Heart right ventricle (tissue), 16 donors: Measurements from ENCODE around the gene ENOX1. TPM values are rescaled to one million over a fixed set of nuclear protein-coding genes. Genes with fewer than 3 reads are reported as not detected.

Experiments
- ATAC-seq, 8 donors: fragments of 200-7000 bp; cut with Tn5 transposase; one replicate each; pipeline ENCODE4 v1.9.1; 2020; ENCODE audit warnings: mild to moderate bottlenecking in 8 of 8, moderate library complexity in 8 of 8, moderate number of reproducible peaks in 1 of 8
- DNase-seq, 2 donors: peaks; one replicate each; pipeline ENCODE4 v3.0.0-alpha.2; 2020
- H3K27ac ChIP-seq, 10 donors: fragments of 200-600 bp; sonication (generic) in 2 of 10; one replicate each; pipeline versions ENCODE4 v1.5.0 to v1.8.0; 2020 to 2022; ENCODE audit warnings: mild to moderate bottlenecking in 3 of 10
- H3K27me3 ChIP-seq, 7 donors: fragments of 200-600 bp; one replicate each; pipeline ENCODE4 v1.8.0; 2021 to 2022; ENCODE audit warnings: mild to moderate bottlenecking in 2 of 7
- H3K36me3 ChIP-seq, 9 donors: fragments of 200-600 bp; sonication (generic) in 1 of 9; one replicate each; pipeline versions ENCODE4 v1.5.0 to v1.8.0; 2020 to 2022; ENCODE audit warnings: mild to moderate bottlenecking in 2 of 9
- H3K4me1 ChIP-seq, 9 donors: fragments of 200-600 bp; sonication (generic) in 1 of 9; one replicate each; pipeline versions ENCODE4 v1.5.0 to v1.8.0; 2020 to 2022; ENCODE audit warnings: mild to moderate bottlenecking in 4 of 9
- H3K4me3 ChIP-seq, 10 donors: fragments of 200-600 bp; sonication (generic) in 2 of 10; one replicate each; pipeline versions ENCODE4 v1.5.0 to v1.8.0; 2020 to 2022; ENCODE audit warnings: mild to moderate bottlenecking in 7 of 10, moderate library complexity in 2 of 10
- H3K9me3 ChIP-seq, 11 donors: fragments of 200-600 bp in 10 of 11; sonication (generic) in 2 of 11; one replicate each; pipeline versions ENCODE4 v1.5.0 to v1.8.0; 2013 to 2022; ENCODE audit warnings: mild to moderate bottlenecking in 2 of 11, control low read depth in 1 of 11, moderate library complexity in 1 of 11
- CTCF ChIP-seq, 9 donors: fragments of 200-600 bp; sonication (generic) in 2 of 9; IDR thresholded peaks; one replicate each; pipeline versions ENCODE4 v1.5.0 to v1.8.0; 2021 to 2022; ENCODE audit warnings: antibody characterized with exemption in 9 of 9, mild to moderate bottlenecking in 5 of 9, moderate library complexity in 1 of 9
- WGBS, 2 donors: extraction: QIAGEN DNeasy Blood & Tissue Kit; methylation state at CpG; one replicate each; pipeline ENCODE4 v1.1.7; 2013; ENCODE audit warnings: inconsistent platforms in 1 of 2; 5-methylcytosine and 5-hydroxymethylcytosine counted together
- intact Hi-C, 10 donors: fragments of 100-400 bp; cut with DNase I; formaldehyde crosslinking; loops; one replicate each; pipeline versions ENCODE4 v1.11.1 to v1.14.2; 2022
- polyA plus RNA-seq, 2 donors: library from polyadenylated mRNA; stranded (reverse); fragments of 200-250 nt; gene quantifications; one replicate each; pipeline ENCODE4 v1.2.3, GENCODE V29; 2013
- total RNA-seq, 10 donors: library from RNA; stranded (reverse); fragmentation: NEBNext Ultra II Directional in 3 of 10; extraction: Animal tissue kit (Norgen Biotek cat#: 25700) in 3 of 10; gene quantifications; one replicate each; pipeline versions ENCODE4 v1.2.1 to v1.2.4, GENCODE V29; 2021 to 2023
- donor health status: Arrhythmogenic right ventricular cardiomyopathy.
- donor health status: ischemic (EF 13 %, LVEDD 7.1; RV severe dilation, severe dysfunction).
- donor health status: healthy with polysubstance abuse.
- donor health status: DM: no; HTN: yes; CAD: no.
- donor health status: DM: no; HTN: no; CAD: no.
- donor health status: ischemic (EF 25% LVEDD 6.9; RV normal size, moderate dysfunction).
- donor health status: ischemic (EF 25% LVEDD 5.7; RV mildly dilated, moderate dysfunction).
- donor health status: healthy.
- donor health status: DM: yes; HTN: yes; CAD: no.
- donor health status: Ischemic cardiomyopathy.
- donor health status: ischemic (EF 35%, LVEDD 5.7; RV mildly dilated, moderate dysfunction).
- donor health status: nonischemic (EF 11% LVEDD 7.7; RV severe dilation, severe dysfunction).
- donor health status: DM: yes; HTN: yes; CAD: no.
- donor health status: PGD.
- donor health status: ischemic (EF 29% LVEDD 5.4; RV normal size, mild dysfunction).
- donor health status: nonischemic (EF 23%, LVEDD 6.1; RV moderate dilation, normal function).

The ENOX1 gene
- total and polyA plus RNA-seq, 12 donors = 2.0 to 10.4 (median 7.1) TPM

GRCh38 chr13:43596924-43597598, 189.7 kb downstream of the ENOX1 start:
- Histone ChIP-seq H3K4me1 (no peaks in the 10 kb centered on the region), H3K36me3 (no peaks in the 10 kb centered on the region), H3K9me3 (peaks cover 0 to 9% (median 0%) of the 10 kb centered on the region in 11 donors), H3K27me3 (no peaks in the 10 kb centered on the region), H3K27ac (no peak overlapping the region), H3K4me3 (no peak overlapping the region)
- WGBS, 2 donors = 84 to 91% methylated on average over 7 of the region's 7 CpGs
- DNase-seq (no peak), ATAC-seq (no peak)
- TF ChIP-seq CTCF (IDR thresholded peaks at IDR 0.05) = no peak
- intact Hi-C loops = no loop called here

GRCh38 chr13:43596006-43596405, 190.8 kb downstream of the ENOX1 start:
- intact Hi-C loops = no loop called here
- no peak for ATAC-seq
- 87 to 89% methylated on average over 2 of the region's 2 CpGs for WGBS, 2 donors
- DNase-seq = no peak
- Histone ChIP-seq H3K27ac (no peak overlapping the region), H3K4me1 (no peaks in the 10 kb centered on the region), H3K4me3 (no peak overlapping the region), H3K27me3 (no peaks in the 10 kb centered on the region), H3K9me3 (peaks cover 0 to 8% (median 0%) of the 10 kb centered on the region in 11 donors), H3K36me3 (no peaks in the 10 kb centered on the region)
- no peak for TF ChIP-seq CTCF (IDR thresholded peaks at IDR 0.05)

- no peak for ATAC-seq
- Histone ChIP-seq H3K4me3 (no peak overlapping the region), H3K27ac (no peak overlapping the region), H3K4me1 (no peaks in the 10 kb centered on the region), H3K27me3 (no peaks in the 10 kb centered on the region), H3K36me3 (no peaks in the 10 kb centered on the region), H3K9me3 (no peaks in the 10 kb centered on the region)
- intact Hi-C loops = no loop called here
- TF ChIP-seq CTCF (IDR thresholded peaks at IDR 0.05) = no peak
- no peak for DNase-seq
Measured at GRCh38 chr13:43587376-43587775, 199.4 kb downstream of the ENOX1 start.

DNA sequence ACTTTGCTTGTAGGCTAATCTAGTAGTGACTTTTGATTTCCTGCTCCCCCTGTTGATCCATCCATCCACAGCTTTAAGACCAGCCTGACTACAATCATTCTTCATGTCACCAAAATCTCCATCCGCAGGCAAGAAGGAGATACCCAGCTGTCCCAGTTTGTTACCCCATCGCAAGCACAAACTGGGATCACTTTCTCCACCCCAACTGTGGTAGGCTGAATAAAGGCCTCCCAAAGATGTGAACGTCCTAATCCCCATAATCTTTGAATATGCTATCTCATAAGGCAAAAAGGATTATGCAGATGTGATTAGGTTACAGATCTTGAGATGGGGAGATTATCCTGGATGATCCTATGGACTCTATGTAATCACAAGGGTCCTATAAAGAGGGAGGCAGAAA, 202.0 kb downstream of the ENOX1 start:
- no peak overlapping the region for H3K4me3 ChIP-seq
- no peaks in the 10 kb centered on the region for H3K27me3 ChIP-seq
- no peak for DNase-seq
- 89 to 92% methylated on average over 3 of the region's 3 CpGs for WGBS, 2 donors
- H3K9me3 ChIP-seq = no peaks in the 10 kb centered on the region
- ATAC-seq = no peak
- H3K27ac ChIP-seq = no peak overlapping the region
- no peaks in the 10 kb centered on the region for H3K4me1 ChIP-seq
- intact Hi-C loops = no loop called here
- no peak for TF ChIP-seq CTCF (IDR thresholded peaks at IDR 0.05)
- no peaks in the 10 kb centered on the region for H3K36me3 ChIP-seq
